ENCODE measurements around the gene TTLL6.

Gene TTLL6

GRCh38 chr17:48725288-48726064 lies 91.6 kb downstream of the TTLL6 start:
- Histone ChIP-seq H3K9ac (ENCODE audit: low read depth, low read length) (no peak overlapping the region), H3K4me1 (ENCODE audit: insufficient read depth, low read length) (peaks cover 4% of the 10 kb centered on the region; the same call in 1 of the 2 replicates), H3K36me3 (ENCODE audit: insufficient read depth, low read length) (no peaks in the 10 kb centered on the region), H3K27ac (ENCODE audit: low read depth, low read length) (no peak overlapping the region), H3K27me3 (ENCODE audit: insufficient read depth, low read length) (peaks cover 100% of the 10 kb centered on the region), H3K4me3 (ENCODE audit: low read length) (no peak overlapping the region), H3K9me3 (ENCODE audit: insufficient read depth, low read depth, low read length) (no peaks in the 10 kb centered on the region)
- 14% methylated on average over 37 of the region's 38 CpGs for WGBS

GRCh38 chr17:48725004-48725287 lies 92.1 kb downstream of the TTLL6 start:
- Histone ChIP-seq H3K27me3 (ENCODE audit: insufficient read depth, low read length) (peaks cover 100% of the 10 kb centered on the region), H3K4me3 (ENCODE audit: low read length) (no peak overlapping the region), H3K36me3 (ENCODE audit: insufficient read depth, low read length) (no peaks in the 10 kb centered on the region), H3K27ac (ENCODE audit: low read depth, low read length) (no peak overlapping the region), H3K9me3 (ENCODE audit: insufficient read depth, low read depth, low read length) (no peaks in the 10 kb centered on the region), H3K9ac (ENCODE audit: low read depth, low read length) (no peak overlapping the region), H3K4me1 (ENCODE audit: insufficient read depth, low read length) (peaks cover 9% of the 10 kb centered on the region)
- 9% methylated on average over 16 of the region's 16 CpGs for WGBS

GRCh38 chr17:48724251-48725003 lies 92.6 kb downstream of the TTLL6 start:
- H3K4me3 ChIP-seq (ENCODE audit: low read length): no peak overlapping the region
- no peak overlapping the region for H3K27ac ChIP-seq (ENCODE audit: low read depth, low read length)
- WGBS: 5% methylated on average over 32 of the region's 32 CpGs
- H3K9me3 ChIP-seq (ENCODE audit: insufficient read depth, low read depth, low read length): no peaks in the 10 kb centered on the region
- peaks cover 11% of the 10 kb centered on the region for H3K4me1 ChIP-seq (ENCODE audit: insufficient read depth, low read length)
- no peaks in the 10 kb centered on the region for H3K36me3 ChIP-seq (ENCODE audit: insufficient read depth, low read length)
- H3K27me3 ChIP-seq (ENCODE audit: insufficient read depth, low read length): peaks cover 100% of the 10 kb centered on the region
- no peak overlapping the region for H3K9ac ChIP-seq (ENCODE audit: low read depth, low read length)

GRCh38 chr17:48723423-48724250 lies 93.4 kb downstream of the TTLL6 start:
- Histone ChIP-seq H3K27me3 (ENCODE audit: insufficient read depth, low read length) (peaks cover 100% of the 10 kb centered on the region), H3K9me3 (ENCODE audit: insufficient read depth, low read depth, low read length) (no peaks in the 10 kb centered on the region), H3K27ac (ENCODE audit: low read depth, low read length) (no peak overlapping the region), H3K4me1 (ENCODE audit: insufficient read depth, low read length) (peaks cover 18% of the 10 kb centered on the region), H3K4me3 (ENCODE audit: low read length) (peak overlapping the region; percentile 32), H3K9ac (ENCODE audit: low read depth, low read length) (no peak overlapping the region), H3K36me3 (ENCODE audit: insufficient read depth, low read length) (no peaks in the 10 kb centered on the region)
- 2% methylated on average over 42 of the region's 42 CpGs for WGBS

GRCh38 chr17:48722915-48723422 lies 94.1 kb downstream of the TTLL6 start, which contains the start of gene PRAC2:
PRAC2 (plus strand) TSS chr17:48723185; CDS start chr17:48724411, 1,226 bp downstream.
- peaks cover 100% of the 10 kb centered on the region for H3K27me3 ChIP-seq (ENCODE audit: insufficient read depth, low read length)
- peaks cover 24% of the 10 kb centered on the region for H3K4me1 ChIP-seq (ENCODE audit: insufficient read depth, low read length)
- no peak within 1 kb of the TSS for H3K27ac ChIP-seq (ENCODE audit: low read depth, low read length)
- H3K36me3 ChIP-seq (ENCODE audit: insufficient read depth, low read length): no peaks in the 10 kb centered on the region
- WGBS: under 1% methylated on average over 14 of the region's 21 CpGs
- no peak within 1 kb of the TSS for H3K9ac ChIP-seq (ENCODE audit: low read depth, low read length)
- no peaks in the 10 kb centered on the region for H3K9me3 ChIP-seq (ENCODE audit: insufficient read depth, low read depth, low read length)
- H3K4me3 ChIP-seq (ENCODE audit: low read length): peak within 1 kb of the TSS; percentile 32

GRCh38 chr17:48722201-48722907 lies 94.7 kb downstream of the TTLL6 start, which contains the start of gene PRAC1:
PRAC1 (minus strand) TSS chr17:48722518; CDS start chr17:48722392, 126 bp downstream.
- no peaks in the 10 kb centered on the region for H3K36me3 ChIP-seq (ENCODE audit: insufficient read depth, low read length)
- H3K4me1 ChIP-seq (ENCODE audit: insufficient read depth, low read length): peaks cover 27% of the 10 kb centered on the region
- H3K27ac ChIP-seq (ENCODE audit: low read depth, low read length): no peak within 1 kb of the TSS
- no peaks in the 10 kb centered on the region for H3K9me3 ChIP-seq (ENCODE audit: insufficient read depth, low read depth, low read length)
- WGBS: 17% methylated on average over 21 of the region's 21 CpGs
- H3K27me3 ChIP-seq (ENCODE audit: insufficient read depth, low read length): peaks cover 100% of the 10 kb centered on the region
- no peak within 1 kb of the TSS for H3K9ac ChIP-seq (ENCODE audit: low read depth, low read length)
- peak within 1 kb of the TSS; percentile 32; the same call in 1 of the 2 replicates for H3K4me3 ChIP-seq (ENCODE audit: low read length)

- 94% methylated on average over 1 of the region's 1 CpG for WGBS
- Histone ChIP-seq H3K27me3 (ENCODE audit: insufficient read depth, low read length) (peaks cover 100% of the 10 kb centered on the region), H3K9ac (ENCODE audit: low read depth, low read length) (no peak overlapping the region), H3K36me3 (ENCODE audit: insufficient read depth, low read length) (no peaks in the 10 kb centered on the region), H3K4me3 (ENCODE audit: low read length) (no peak overlapping the region), H3K27ac (ENCODE audit: low read depth, low read length) (no peak overlapping the region), H3K4me1 (ENCODE audit: insufficient read depth, low read length) (peaks cover 27% of the 10 kb centered on the region), H3K9me3 (ENCODE audit: insufficient read depth, low read depth, low read length) (no peaks in the 10 kb centered on the region)
Measured at GRCh38 chr17:48721009-48721402, 96.0 kb downstream of the TTLL6 start.

- Histone ChIP-seq H3K9me3 (ENCODE audit: insufficient read depth, low read depth, low read length) (no peaks in the 10 kb centered on the region), H3K4me3 (ENCODE audit: low read length) (peak overlapping the region; percentile 12; the same call in 1 of the 2 replicates), H3K27ac (ENCODE audit: low read depth, low read length) (no peak overlapping the region), H3K36me3 (ENCODE audit: insufficient read depth, low read length) (no peaks in the 10 kb centered on the region), H3K9ac (ENCODE audit: low read depth, low read length) (no peak overlapping the region), H3K4me1 (ENCODE audit: insufficient read depth, low read length) (peaks cover 27% of the 10 kb centered on the region), H3K27me3 (ENCODE audit: insufficient read depth, low read length) (peaks cover 100% of the 10 kb centered on the region)
- WGBS: 4% methylated on average over 11 of the region's 11 CpGs
Measured at GRCh38 chr17:48720266-48721008, 96.6 kb downstream of the TTLL6 start.

GRCh38 chr17:48719642-48720265 lies 97.3 kb downstream of the TTLL6 start:
- Histone ChIP-seq H3K36me3 (ENCODE audit: insufficient read depth, low read length) (no peaks in the 10 kb centered on the region), H3K9ac (ENCODE audit: low read depth, low read length) (no peak overlapping the region), H3K9me3 (ENCODE audit: insufficient read depth, low read depth, low read length) (no peaks in the 10 kb centered on the region), H3K4me3 (ENCODE audit: low read length) (peak overlapping the region; percentile 41), H3K4me1 (ENCODE audit: insufficient read depth, low read length) (peaks cover 27% of the 10 kb centered on the region), H3K27ac (ENCODE audit: low read depth, low read length) (no peak overlapping the region; the same call in 1 of the 2 replicates), H3K27me3 (ENCODE audit: insufficient read depth, low read length) (peaks cover 100% of the 10 kb centered on the region)
- WGBS: 1% methylated on average over 36 of the region's 37 CpGs
